ENCODE data around the gene NCR3LG1.

- no peak for TF ChIP-seq OSR1 (CRISPR knock-in tag; IDR thresholded peaks at IDR 0.05)
- no peak for TF ChIP-seq TCF4 (CRISPR knock-in tag; IDR thresholded peaks at IDR 0.05; ENCODE audit: borderline replicate concordance)
- TF ChIP-seq RARB (CRISPR knock-in tag; IDR thresholded peaks at IDR 0.05) = no peak
- no peak for TF ChIP-seq BACH2 (CRISPR knock-in tag; IDR thresholded peaks at IDR 0.05; ENCODE audit: borderline replicate concordance)
- TF ChIP-seq ARNTL (CRISPR knock-in tag; IDR thresholded peaks at IDR 0.05; ENCODE audit: borderline replicate concordance, low read depth) = no peak
- TF ChIP-seq ZFP3 (CRISPR knock-in tag; IDR thresholded peaks at IDR 0.05) = no peak
These were observed 62.1 kb downstream of the NCR3LG1 start for GRCh38 chr11:17413414-17414316.
